ENCODE measurements around the gene SLC4A11. TPM values are rescaled to one million over a fixed set of nuclear protein-coding genes. Genes with fewer than 3 reads are reported as not detected.

The SLC4A11 gene
- total RNA-seq, 2 experiments from 2014 or later = 1.8 to 2.8 TPM

DNA sequence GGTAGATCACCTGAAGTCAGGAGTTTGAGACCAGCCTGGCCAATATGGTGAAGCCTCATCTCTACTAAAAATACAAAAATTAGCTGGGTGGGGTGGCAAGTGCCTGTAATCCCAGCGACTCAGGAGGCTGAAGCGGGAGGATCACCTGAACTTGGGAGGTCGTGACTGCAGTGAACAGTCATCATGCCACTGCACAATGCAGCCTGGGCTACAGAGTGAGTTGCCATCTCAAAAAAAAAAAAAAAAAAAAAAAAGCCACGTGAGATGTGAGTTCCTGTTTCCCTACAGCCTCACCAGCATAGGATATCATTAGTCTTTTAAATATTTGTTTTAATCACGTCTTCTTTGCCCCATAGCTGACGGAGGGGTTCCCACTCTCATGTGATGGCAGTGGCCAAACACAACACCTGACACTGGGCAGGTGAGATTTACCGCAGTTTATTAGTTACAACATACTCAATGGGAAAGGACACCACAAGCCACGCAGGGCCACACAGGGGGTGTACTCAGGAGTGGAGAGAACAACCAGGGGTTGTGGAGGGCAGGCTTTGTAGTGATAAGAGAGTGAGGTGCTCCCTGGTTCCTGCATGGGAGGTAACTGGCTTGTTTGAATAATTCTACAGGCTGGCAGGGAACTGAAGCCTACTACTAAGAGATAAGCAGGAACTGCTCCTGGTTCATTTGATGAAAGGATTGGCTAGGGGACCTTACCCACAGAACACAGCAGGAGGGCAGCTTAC lies 61.1 kb downstream of the SLC4A11 start:
- CTCF ChIA-PET = no interaction called here
- H3K27me3 Mint-ChIP-seq = peaks cover 13% of the 10 kb centered on the region
- H3K27ac Mint-ChIP-seq = no peak overlapping the region
- no peaks in the 10 kb centered on the region for H3K36me3 Mint-ChIP-seq (ENCODE audit: low read depth)
- ATAC-seq (no peak), DNase-seq (no peak)
- no peak overlapping the region for H3K4me3 Mint-ChIP-seq
- POLR2A ChIA-PET = no interaction called here
- TF ChIP-seq, protein P1, sequence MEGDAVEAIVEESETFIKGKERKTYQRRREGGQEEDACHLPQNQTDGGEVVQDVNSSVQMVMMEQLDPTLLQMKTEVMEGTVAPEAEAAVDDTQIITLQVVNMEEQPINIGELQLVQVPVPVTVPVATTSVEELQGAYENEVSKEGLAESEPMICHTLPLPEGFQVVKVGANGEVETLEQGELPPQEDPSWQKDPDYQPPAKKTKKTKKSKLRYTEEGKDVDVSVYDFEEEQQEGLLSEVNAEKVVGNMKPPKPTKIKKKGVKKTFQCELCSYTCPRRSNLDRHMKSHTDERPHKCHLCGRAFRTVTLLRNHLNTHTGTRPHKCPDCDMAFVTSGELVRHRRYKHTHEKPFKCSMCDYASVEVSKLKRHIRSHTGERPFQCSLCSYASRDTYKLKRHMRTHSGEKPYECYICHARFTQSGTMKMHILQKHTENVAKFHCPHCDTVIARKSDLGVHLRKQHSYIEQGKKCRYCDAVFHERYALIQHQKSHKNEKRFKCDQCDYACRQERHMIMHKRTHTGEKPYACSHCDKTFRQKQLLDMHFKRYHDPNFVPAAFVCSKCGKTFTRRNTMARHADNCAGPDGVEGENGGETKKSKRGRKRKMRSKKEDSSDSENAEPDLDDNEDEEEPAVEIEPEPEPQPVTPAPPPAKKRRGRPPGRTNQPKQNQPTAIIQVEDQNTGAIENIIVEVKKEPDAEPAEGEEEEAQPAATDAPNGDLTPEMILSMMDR (IDR thresholded peaks at IDR 0.05) = no peak
- H3K9me3 Mint-ChIP-seq = no peaks in the 10 kb centered on the region
- intact Hi-C loops (cut with micrococcal nuclease) = no loop called here
- peaks cover 8% of the 10 kb centered on the region for H3K4me1 Mint-ChIP-seq (ENCODE audit: low read depth)

Other genes starting within 250 kb of the SLC4A11 start
- gene GNRH2, start 195.6 kb downstream of the SLC4A11 start, total RNA-seq = under 1 TPM; 0.36 to 0.85 TPM
- gene MRPS26, start 193.1 kb downstream of the SLC4A11 start, total RNA-seq = 10 to 100 TPM; 63.6 to 70.0 TPM
- gene OXT, start 167.6 kb downstream of the SLC4A11 start, total RNA-seq = not detected
- not detected for gene AVP, start 154.5 kb downstream of the SLC4A11 start, total RNA-seq
- 10 to 100 TPM; 17.3 to 18.1 TPM for gene FASTKD5, start 79.3 kb downstream of the SLC4A11 start, total RNA-seq
- 1 to 10 TPM; 5.0 to 6.9 TPM for gene UBOX5, start 79.3 kb downstream of the SLC4A11 start, total RNA-seq
- 1 to 10 TPM; 1.3 to 1.4 TPM for gene LZTS3, start 65.6 kb downstream of the SLC4A11 start, total RNA-seq
- gene DDRGK1, start 34.5 kb downstream of the SLC4A11 start, total RNA-seq = 10 to 100 TPM; 50.1 to 54.1 TPM
- gene ITPA, start 29.7 kb downstream of the SLC4A11 start, total RNA-seq = 10 to 100 TPM; 56.3 to 66.9 TPM
- 1 to 10 TPM; 1.4 to 1.7 TPM for gene DNAAF9, start 168.5 kb upstream of the SLC4A11 start, total RNA-seq
- 1 to 10 TPM; 8.2 to 8.6 TPM for gene ATRN, start 231.8 kb upstream of the SLC4A11 start, total RNA-seq